SU-DHL-6 (cell line): ENCODE results near the gene HOMER2.

Experiments
- H2AFZ ChIP-seq: fragments of 200-600 bp; sonication (generic); 2 replicates; pipeline ENCODE4 v1.6.1; 2014; ENCODE audit warnings: low read depth, mild to moderate bottlenecking, moderate library complexity, mixed read lengths, antibody characterized with exemption, low read length; ENCODE audit not compliant: severe bottlenecking
- H3F3A ChIP-seq: fragments of 200-600 bp; shearing (Covaris generic); 2 replicates; pipeline ENCODE4 v1.6.0; 2016; ENCODE audit warnings: antibody characterized with exemption, mild to moderate bottlenecking; ENCODE audit not compliant: insufficient read depth
- H3K27ac ChIP-seq: fragments of 200-600 bp; sonication (generic); 2 replicates; pipeline ENCODE4 v1.5.1; 2016; ENCODE audit warnings: low read depth, mild to moderate bottlenecking, low read length, moderate library complexity, mixed read lengths
- H3K27me3 ChIP-seq: fragments of 200-600 bp; sonication (generic), shearing (Covaris generic); 2 replicates; pipeline ENCODE4 v1.6.0; 2014; ENCODE audit warnings: mild to moderate bottlenecking, low read length
- H3K36me3 ChIP-seq: fragments of 200-600 bp; sonication (generic); 2 replicates; pipeline ENCODE4 v1.6.1; 2014; ENCODE audit warnings: mild to moderate bottlenecking, low read length, mixed read lengths
- H3K4me2 ChIP-seq: fragments of 300-600, 200-600 bp; shearing (Covaris generic), sonication (generic); 2 replicates; pipeline ENCODE4 v1.6.0; 2014; ENCODE audit warnings: low read length, low read depth, mild to moderate bottlenecking; ENCODE audit not compliant: poor library complexity, severe bottlenecking
- H3K4me3 ChIP-seq: fragments of 200-600 bp; sonication (generic); 2 replicates; pipeline ENCODE4 v1.5.1; 2014; ENCODE audit warnings: antibody characterized with exemption, low read length, mild to moderate bottlenecking, mixed read lengths; ENCODE audit not compliant: insufficient read depth, poor library complexity, severe bottlenecking
- H3K79me2 ChIP-seq: fragments of 200-600 bp; sonication (generic); 2 replicates; pipeline ENCODE4 v1.6.1; 2014; ENCODE audit warnings: mild to moderate bottlenecking, low read length, moderate library complexity; ENCODE audit not compliant: insufficient read depth
- H3K9ac ChIP-seq: fragments of 200-600 bp; sonication (generic); 2 replicates; pipeline ENCODE4 v1.7.0; 2014; ENCODE audit warnings: mild to moderate bottlenecking, low read length
- H3K9me2 ChIP-seq: fragments of 200-600 bp; sonication (generic); replicated peaks from 2 replicates; pipeline ENCODE4 v1.6.1; 2014; ENCODE audit warnings: low read length; ENCODE audit not compliant: insufficient read depth
- H3K9me3 ChIP-seq: fragments of 200-600 bp; sonication (generic); 2 replicates; pipeline ENCODE4 v1.6.1; 2014; ENCODE audit warnings: low read length, mixed read lengths; ENCODE audit not compliant: insufficient read depth
- H4K20me1 ChIP-seq: fragments of 200-600 bp; sonication (generic); 2 replicates; pipeline ENCODE4 v1.6.1; 2014; ENCODE audit warnings: low read depth, mild to moderate bottlenecking, antibody characterized with exemption, low read length, moderate library complexity, mixed read lengths
- CTCF ChIP-seq: fragments of 200-600 bp; sonication (generic); IDR thresholded peaks from one replicate; pipeline ENCODE4 v1.5.1; 2017; ENCODE audit warnings: antibody characterized with exemption, mild to moderate bottlenecking, low read length, moderate library complexity; ENCODE audit not compliant: insufficient read depth, poor library complexity, severe bottlenecking
- EZH2phosphoT487 ChIP-seq: fragments of 200-600 bp; sonication (generic), shearing (Covaris generic); conservative IDR thresholded peaks from 2 replicates; pipeline ENCODE4 v1.6.1; 2018; ENCODE audit warnings: mild to moderate bottlenecking, antibody characterized with exemption, low read length, moderate library complexity, mixed read lengths

Gene HOMER2

GRCh38 chr15:82904574-82904973, 47.9 kb downstream of the HOMER2 start:
- Histone ChIP-seq H3K9me3 (no peaks in the 10 kb centered on the region; the same call in 1 of the 2 replicates), H3K4me2 (no peak overlapping the region), H3K9ac (no peak overlapping the region), H2AFZ (no peak overlapping the region), H3K36me3 (no peaks in the 10 kb centered on the region), H3K9me2 (no peaks in the 10 kb centered on the region), H3K27ac (no peak overlapping the region), H3F3A (no peaks in the 10 kb centered on the region), H3K79me2 (no peaks in the 10 kb centered on the region), H4K20me1 (no peaks in the 10 kb centered on the region), H3K27me3 (no peaks in the 10 kb centered on the region; the same call in 1 of the 2 replicates), H3K4me3 (no peak overlapping the region)
- TF ChIP-seq EZH2phosphoT487 (no peak), CTCF (no peak)

GRCh38 chr15:82903511-82903910, 49.0 kb downstream of the HOMER2 start:
- TF ChIP-seq EZH2phosphoT487, result no peak
- TF ChIP-seq CTCF, result no peak
- no peaks in the 10 kb centered on the region for H3K9me2 ChIP-seq
- no peaks in the 10 kb centered on the region for H4K20me1 ChIP-seq
- H3K9me3 ChIP-seq, result no peaks in the 10 kb centered on the region
- no peak overlapping the region for H3K4me2 ChIP-seq
- no peak overlapping the region for H3K4me3 ChIP-seq
- no peaks in the 10 kb centered on the region for H3K79me2 ChIP-seq
- no peak overlapping the region for H3K9ac ChIP-seq
- H3K36me3 ChIP-seq, result no peaks in the 10 kb centered on the region
- no peak overlapping the region for H2AFZ ChIP-seq
- no peaks in the 10 kb centered on the region; the same call in 1 of the 2 replicates for H3K27me3 ChIP-seq
- H3K27ac ChIP-seq, result no peak overlapping the region
- no peaks in the 10 kb centered on the region for H3F3A ChIP-seq

- TF ChIP-seq CTCF (no peak), EZH2phosphoT487 (no peak)
- Histone ChIP-seq H3K79me2 (no peaks in the 10 kb centered on the region), H3F3A (no peaks in the 10 kb centered on the region), H2AFZ (no peak overlapping the region), H3K27me3 (no peaks in the 10 kb centered on the region), H4K20me1 (no peaks in the 10 kb centered on the region), H3K9ac (no peak overlapping the region), H3K9me2 (no peaks in the 10 kb centered on the region), H3K36me3 (no peaks in the 10 kb centered on the region), H3K27ac (no peak overlapping the region), H3K9me3 (no peaks in the 10 kb centered on the region), H3K4me2 (no peak overlapping the region), H3K4me3 (no peak overlapping the region)
These were observed 51.3 kb downstream of the HOMER2 start for GRCh38 chr15:82901114-82901805.
